Liver (tissue), 3 donors: Measurements from ENCODE around the gene BTRC.

Experiments used
- CTCF ChIP-seq: fragments of 150-350 bp; IDR thresholded peaks from 2 replicates; pipeline ENCODE4 v1.5.1; 2017; ENCODE audit warnings: improper control_type of control experiment, low read depth, low read length; ENCODE audit not compliant: missing input control
- FOXA2 ChIP-seq: IDR thresholded peaks from 2 replicates; pipeline ENCODE4 v1.6.1; 2016; ENCODE audit warnings: antibody characterized with exemption
- JUND ChIP-seq, 2 donors: IDR thresholded peaks; 2 replicates each; pipeline ENCODE4 v1.6.1; 2016; ENCODE audit warnings: antibody characterized with exemption in 2 of 2
- MAX ChIP-seq: IDR thresholded peaks from 2 replicates; pipeline ENCODE4 v1.6.1; 2016; ENCODE audit warnings: antibody characterized with exemption
- REST ChIP-seq: IDR thresholded peaks from 2 replicates; pipeline ENCODE4 v1.6.1; 2016; ENCODE audit warnings: antibody characterized with exemption, mild to moderate bottlenecking
- SP1 ChIP-seq: IDR thresholded peaks from 2 replicates; pipeline ENCODE4 v1.6.1; 2018; ENCODE audit warnings: antibody characterized with exemption, mild to moderate bottlenecking
- TAF1 ChIP-seq: conservative IDR thresholded peaks from 2 replicates; pipeline ENCODE4 v1.6.1; 2016; ENCODE audit warnings: antibody characterized with exemption, mild to moderate bottlenecking
- YY1 ChIP-seq: IDR thresholded peaks from 2 replicates; pipeline ENCODE4 v1.6.1; 2016; ENCODE audit warnings: antibody characterized with exemption, mild to moderate bottlenecking
- ZBTB33 ChIP-seq: IDR thresholded peaks from 2 replicates; pipeline ENCODE4 v1.6.1; 2016; ENCODE audit warnings: antibody characterized with exemption
- donor health status: healthy.
- donor health status: healthy.

GRCh38 chr10:101569323-101569621 lies 215.3 kb downstream of the BTRC start:
- TF ChIP-seq CTCF (no peak), TAF1 (no peak), SP1 (no peak), MAX (no peak), REST (no peak), ZBTB33 (no peak), JUND (IDR thresholded peaks at IDR 0.05) (no peak), FOXA2 (no peak), YY1 (no peak)
